Stimulated activated CD4-positive, alpha-beta T cell treated with anti-CD3 and anti-CD28 coated beads, Interleukin-2, amount 100 ng/mL, for 48 hours (primary cell): ENCODE data around the gene CHTF8.

Source experiments
- DNase-seq, 2 donors: peaks; one replicate each; pipeline ENCODE4 v3.0.0-alpha.2; 2020

Gene CHTF8

DNA sequence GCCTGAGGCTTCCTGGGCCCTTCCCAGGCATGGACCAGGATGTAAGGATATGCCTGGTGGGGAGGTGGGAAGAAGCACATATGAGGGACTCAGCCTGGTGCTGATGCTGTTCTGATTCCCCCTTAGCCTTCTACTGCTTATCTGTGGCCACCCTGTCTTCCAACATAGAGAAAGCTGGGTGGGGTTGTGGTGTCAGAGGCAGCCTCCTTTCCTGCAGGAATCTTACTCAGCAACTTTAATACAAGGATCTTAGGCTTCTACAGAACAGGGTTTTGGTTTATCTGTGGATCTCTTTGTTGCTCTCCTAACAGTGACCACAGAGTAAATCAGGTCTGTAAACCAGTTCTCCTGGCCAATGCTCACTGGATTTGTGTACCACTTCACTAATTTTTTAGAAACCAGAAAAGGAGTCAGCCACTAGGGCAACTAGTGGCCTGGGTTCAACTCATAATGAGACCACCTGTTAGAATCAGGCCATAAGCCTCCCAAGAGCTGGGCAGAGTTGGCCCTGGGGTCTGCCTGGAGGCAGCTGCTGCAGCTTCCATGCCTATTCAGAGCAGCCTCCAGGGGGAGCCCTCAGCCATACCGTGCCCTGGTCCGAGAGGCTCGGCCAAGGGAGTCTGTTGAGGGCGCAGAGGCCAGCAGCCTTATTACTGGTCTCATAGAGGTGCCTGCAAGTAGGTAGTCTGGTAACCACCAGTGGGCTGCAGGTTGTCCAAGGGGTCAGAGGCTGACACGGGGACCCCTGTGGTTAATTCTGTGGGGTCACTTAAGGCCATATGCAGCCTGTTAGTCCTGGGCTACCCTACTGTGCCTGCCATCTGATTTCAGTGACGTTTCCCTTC lies 19.9 kb downstream of the CHTF8 start:
- DNase-seq = peak; percentile 51 to 57

DNA sequence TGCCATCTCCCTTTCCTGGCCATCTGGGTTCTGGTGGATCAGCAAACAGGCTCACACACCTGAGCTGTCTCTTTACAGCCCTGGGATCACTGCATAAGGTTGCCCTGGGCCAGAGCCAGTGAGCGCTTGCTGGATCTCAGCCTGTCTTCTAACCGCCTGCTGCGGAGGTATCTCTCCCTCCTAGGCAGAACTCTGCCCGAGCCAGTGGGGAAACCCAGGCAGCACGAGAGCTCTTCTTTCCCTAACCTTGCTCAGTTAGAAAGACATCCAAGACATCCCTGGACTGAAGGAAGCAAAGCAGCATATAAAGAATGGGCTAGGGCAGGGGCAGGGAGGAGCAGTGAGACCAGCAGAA lies 20.5 kb downstream of the CHTF8 start:
- DNase-seq = no peak

DNA sequence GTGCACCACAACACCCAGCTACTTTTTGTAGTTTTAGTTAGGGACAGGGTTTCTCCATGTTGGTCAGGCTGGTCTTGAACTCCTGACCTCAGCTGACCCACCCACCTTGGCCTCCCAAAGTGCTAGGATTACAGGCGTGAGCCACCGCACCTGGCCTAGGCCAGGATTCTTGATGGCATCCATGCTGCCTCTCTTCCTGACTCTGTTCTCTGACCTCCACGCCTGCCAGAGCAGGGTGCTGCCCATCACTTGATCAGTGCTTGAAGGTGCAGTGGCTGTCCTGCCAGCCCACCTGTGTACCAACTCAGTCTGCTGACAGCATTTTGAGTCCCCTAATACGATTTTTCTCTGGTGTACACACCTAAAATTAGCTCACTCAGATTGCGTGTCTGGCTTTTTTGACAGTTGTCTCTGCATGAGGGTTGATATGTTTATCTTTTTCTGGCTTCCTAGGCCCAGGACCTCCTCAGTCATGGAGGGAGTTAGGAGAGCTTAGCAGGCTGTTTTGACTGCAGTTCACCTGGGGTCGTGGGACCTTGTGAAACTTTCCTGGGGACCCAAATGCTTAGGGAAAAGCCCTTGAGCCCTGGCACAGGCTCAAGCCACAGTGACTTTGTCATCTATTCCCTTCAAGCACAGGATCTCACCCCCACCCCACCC lies 21.0 kb downstream of the CHTF8 start:
- no peak for DNase-seq

DNA sequence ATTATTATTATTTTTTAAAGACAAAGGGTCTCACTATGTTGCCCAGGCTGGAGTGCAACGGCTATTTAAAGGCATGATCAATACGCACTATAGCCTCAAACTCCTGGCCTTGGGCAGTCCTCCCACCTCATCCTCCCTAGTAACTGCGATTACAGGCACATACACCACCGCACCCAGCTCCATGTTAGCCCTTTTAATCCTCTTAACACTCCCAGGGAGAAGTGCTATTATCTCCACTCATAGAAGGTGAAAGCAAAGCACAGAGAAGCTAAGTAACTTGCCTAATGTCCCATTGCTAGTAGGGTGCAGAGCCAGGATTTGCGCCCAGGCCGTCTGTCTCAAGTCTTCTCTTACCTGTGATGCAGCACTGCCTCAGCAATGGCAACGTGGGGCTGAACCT lies 22.0 kb downstream of the CHTF8 start:
- DNase-seq = no peak

DNA sequence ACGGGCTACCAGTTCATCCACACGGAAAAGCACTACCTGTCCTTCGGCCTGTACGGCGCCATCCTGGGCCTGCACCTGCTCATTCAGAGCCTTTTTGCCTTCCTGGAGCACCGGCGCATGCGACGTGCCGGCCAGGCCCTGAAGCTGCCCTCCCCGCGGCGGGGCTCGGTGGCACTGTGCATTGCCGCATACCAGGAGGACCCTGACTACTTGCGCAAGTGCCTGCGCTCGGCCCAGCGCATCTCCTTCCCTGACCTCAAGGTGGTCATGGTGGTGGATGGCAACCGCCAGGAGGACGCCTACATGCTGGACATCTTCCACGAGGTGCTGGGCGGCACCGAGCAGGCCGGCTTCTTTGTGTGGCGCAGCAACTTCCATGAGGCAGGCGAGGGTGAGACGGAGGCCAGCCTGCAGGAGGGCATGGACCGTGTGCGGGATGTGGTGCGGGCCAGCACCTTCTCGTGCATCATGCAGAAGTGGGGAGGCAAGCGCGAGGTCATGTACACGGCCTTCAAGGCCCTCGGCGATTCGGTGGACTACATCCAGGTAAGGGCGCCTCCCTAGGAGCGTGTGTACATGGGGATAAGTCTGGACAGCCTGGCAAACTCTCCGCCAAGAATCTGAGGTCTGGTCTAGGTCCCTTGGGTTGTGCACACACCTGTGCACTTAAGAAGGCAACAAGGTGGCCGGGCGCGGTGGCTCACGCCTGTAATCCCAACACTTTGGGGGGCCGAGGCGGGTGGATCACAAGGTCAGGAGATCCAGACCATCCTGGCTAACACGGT lies 22.7 kb downstream of the CHTF8 start:
- no peak for DNase-seq

DNA sequence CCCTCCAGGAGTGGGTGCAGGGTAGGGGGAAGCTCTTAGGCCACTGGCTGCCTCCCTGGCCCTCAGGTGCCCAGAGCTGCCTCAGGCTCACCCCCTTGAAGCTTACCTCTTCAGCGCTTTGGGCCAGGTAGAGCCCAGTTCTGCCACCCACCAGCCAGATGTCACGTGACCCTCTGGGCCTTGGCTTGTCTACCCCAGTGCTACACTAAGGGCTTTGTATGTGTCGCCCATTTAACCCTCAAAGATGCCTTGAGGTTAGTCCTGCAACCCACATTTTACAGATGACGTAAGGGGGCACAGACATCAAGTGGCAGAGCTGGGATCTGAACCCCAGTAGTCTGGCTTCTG lies 23.5 kb downstream of the CHTF8 start:
- no peak for DNase-seq

DNA sequence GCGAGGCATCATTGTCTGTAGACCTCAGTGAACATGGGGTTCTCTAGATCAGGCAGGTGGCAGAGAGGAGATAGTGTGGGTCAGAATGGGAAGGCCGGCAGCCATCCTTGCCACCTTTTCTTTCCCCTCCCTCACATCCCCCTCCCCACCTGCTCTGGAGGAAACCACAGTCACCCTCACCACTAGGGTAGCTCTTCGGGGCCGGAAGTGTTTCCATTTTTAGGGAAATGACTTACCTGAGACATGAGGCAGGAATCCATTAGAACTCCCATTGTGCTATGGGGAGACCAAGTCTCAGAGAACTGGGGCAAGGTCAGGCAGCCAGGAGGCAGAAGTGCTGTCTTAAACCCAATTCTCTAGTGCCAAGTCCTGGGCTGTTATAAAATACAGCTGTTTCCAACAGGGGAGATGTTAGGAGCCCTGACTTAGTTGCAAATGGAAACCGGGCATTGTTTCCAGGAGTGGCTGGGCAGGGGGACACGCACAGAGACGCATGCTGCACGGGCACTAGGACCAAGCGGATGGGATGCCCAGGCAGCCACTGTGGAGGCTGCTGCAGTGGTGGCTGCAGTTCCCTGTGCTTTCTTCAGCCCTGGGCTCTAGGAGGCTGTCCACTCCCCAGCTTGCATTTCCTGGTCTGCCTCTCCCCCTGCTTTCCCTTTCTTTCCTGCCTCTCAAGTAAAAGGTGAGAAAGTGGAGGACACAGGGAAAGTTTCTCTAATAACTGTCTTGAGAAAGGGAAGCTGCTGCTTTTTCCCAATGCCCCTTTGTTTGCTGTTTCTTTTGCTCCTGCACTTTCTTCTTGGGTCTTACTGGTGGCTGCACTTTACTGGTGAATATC lies 24.1 kb downstream of the CHTF8 start:
- no peak for DNase-seq

DNA sequence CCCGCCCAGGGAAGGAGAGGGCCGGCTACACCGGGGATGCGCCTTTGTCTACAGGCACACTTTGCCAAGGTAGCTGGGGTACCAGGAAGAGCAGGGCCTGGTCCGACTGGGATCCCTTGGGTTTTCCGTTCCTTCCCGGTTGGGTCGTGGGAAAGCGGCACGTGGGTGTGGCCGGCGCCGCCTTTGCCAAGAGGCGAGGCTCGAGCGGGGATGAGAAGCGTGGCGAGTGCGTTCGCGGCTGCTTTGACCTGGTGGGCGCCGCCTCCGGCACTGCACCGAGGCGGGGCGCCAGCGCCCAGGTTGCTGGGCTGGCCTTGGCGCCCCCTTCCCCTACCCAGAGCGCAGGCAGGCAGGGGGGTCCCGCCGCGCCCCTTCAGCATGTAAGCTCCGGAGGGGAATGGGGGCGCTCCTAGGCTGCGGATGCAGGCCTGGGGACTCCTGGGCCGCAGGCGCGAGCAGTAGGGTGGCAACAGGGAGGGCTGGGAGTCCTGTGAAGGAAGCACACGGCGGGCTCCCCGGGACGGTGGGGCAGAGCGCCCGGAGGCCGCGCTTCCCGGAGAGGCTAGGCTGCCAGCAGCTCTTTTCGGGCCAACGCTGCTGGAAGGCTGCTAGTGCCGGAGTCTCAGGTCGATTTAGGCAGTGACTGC lies 24.9 kb downstream of the CHTF8 start:
- DNase-seq = no peak

DNA sequence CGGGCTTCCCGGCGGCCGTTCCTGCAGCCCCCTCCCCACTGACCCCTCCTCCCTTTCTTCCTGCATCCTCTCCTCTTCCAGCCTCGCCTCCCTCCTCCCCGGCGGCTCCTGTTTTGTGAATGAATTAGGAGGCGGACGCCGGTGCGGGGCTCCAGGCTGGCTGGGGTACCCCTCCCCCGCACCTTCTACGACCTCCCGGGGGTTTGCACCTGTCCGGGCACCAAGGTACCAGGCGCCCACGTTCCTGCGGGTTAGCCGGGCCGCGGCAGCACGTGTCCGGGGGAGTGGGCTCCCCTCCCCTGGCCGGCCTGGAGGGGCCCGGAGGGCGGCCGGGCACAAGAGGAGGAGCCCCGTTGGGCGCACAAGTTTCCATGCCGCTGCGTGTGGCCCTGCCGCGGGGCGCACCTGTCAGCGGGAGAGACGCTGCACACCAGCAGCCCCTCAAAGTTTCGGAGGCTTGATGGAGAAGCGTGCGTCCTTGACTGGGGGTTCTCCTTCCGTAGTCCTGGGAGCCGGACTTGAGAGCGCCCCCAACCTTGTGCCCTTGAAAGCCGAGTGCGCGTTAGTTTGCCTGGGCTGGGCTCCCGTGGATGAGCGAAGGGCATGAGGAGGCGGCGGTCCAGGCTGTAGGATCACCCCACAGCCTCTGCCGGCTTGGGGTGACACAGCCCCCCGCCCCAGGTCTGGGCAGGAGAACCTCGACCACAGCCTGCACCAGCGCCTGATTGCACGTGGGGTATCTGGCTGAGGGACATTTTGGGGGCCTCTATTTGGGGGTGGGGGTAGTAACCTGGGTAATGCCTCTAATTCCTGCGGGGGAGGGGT lies 25.7 kb downstream of the CHTF8 start:
- DNase-seq = no peak

DNA sequence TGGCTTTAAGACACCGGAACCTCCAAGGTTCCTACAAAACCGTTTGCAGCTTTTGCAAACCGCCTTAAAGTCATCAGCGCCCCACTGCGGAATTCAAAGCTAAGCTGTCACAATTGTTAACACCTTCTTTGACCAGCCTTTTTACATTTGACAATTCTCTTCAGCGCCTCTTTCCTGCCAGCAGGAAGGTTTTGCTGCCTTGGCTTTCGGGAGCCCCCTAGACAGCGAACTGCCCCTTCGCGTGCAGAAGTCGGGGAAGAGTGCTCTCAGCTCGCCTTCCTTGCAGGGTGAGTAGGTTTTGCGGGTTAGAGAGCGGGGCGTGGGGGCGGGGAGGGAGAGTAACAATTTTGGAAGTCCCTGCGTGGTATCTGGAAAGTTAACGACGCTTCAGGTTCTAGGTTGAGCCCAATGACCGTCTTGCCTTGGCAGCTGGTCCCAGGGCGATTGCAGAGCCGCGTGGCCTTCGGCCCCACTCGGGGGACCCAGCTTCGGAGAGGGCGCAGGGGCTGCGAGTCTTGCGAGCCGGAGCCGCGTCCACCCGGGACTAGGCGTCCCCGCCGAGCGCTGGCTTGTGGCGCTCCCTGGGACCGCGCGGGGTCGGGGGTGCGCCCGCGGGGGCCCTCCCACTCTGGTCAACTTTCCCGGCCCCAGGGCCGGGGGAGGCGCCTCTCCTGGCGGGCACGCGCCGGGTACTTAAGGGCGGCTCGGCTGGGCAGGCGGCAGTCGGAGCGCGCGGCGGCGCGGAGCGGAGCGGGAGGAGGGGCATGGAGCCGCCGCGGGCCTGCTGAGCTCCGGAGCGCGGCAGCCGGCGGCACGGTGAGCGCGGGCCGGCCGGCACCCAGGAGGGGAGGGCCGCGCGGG lies 26.7 kb downstream of the CHTF8 start, which contains the start of gene HAS3:
Gene HAS3 (plus strand): TSS at position 153 of the 861 bp plus-strand sequence. CDS start 3,743 bp downstream, outside the sequence.
- peak; percentile 33 to 41 for DNase-seq

DNA sequence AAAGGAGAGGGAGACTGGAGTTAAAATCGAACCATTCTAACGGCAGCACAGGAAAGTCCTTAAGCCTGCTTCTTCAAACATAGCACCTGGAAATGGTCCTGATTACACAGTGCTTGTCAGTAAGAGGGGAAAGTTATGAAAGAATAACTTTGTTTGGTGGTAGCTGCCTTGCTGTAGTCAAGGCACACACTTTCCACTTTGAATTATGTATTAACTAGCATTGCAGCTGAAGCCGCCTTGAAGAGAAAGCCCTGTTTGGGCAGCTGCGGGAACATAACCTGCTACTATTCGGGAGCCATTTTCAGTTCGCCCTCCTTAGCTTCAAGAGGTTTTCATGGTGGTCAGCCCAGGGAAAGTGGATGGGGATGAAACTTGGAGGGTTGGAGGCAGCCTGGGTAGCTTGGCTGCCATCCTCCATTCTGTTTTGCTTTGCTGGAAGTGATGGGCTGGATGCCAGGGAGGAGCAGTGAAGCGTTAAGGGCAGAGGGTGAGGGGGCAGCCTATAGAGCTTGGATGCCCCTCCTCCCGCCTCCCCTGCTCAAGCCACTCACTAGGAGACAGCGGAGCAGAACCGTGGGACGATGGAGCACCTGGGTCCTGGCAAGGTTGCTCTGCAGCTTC lies 32.2 kb downstream of the CHTF8 start:
- DNase-seq = no peak

DNA sequence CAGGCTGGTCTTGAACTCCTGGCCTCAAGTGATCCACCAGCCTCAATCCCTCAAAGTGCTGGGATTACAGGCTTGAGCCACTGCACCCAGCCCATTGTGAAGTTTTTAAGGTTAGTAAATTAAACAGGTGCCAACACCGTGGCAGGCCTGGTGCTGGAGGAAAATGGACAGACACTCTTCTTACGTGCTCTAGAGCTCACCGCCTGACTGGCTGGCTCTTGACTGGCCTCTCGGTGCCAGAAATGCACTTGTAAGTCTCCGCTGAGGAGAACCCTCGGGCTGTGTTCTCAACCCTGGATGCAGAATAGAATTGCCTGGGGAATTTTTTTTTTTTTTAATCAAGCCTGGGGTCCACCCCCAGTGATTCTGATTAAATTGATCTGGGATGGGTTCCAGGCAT lies 37.2 kb downstream of the CHTF8 start:
- no peak for DNase-seq

DNA sequence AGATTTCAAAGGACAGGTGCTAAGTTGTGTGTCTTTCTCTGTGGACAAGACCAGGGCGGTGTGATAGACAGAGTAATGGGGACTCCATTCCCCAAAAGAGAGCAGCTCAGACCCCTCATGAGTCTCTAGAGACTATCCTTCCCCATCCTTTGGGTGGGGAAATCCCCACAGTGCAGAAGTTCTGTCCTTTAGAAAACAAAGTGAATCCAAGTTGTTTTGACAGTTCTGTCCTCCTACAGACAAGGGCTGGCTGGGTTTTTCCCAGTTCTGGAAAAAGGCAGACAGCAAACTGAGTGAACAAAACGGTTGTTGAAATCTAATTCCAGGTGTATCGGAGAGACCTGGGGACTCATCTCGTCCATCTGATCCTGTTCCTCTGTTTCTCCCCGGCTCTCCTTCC lies 37.9 kb downstream of the CHTF8 start:
- no peak for DNase-seq

DNA sequence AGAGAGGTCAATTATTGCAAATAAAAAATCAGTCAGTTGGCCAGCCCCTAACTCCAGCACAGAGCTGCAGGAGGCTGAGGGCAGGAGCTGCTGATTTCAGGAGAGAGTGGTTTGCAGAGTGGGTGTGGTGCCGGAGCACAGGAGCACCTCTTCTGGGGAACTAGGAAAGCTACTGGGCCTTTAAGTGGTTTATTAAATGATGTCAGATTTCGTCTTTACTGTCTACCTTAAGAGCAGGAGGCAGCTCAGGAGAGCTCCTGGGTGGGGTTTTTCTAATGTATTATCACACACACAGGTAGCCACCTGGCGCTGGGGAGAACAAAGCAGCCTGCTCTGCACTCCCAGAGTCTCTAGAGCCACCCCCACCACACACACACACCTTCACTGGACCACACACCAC lies 38.4 kb downstream of the CHTF8 start:
- no peak for DNase-seq

DNA sequence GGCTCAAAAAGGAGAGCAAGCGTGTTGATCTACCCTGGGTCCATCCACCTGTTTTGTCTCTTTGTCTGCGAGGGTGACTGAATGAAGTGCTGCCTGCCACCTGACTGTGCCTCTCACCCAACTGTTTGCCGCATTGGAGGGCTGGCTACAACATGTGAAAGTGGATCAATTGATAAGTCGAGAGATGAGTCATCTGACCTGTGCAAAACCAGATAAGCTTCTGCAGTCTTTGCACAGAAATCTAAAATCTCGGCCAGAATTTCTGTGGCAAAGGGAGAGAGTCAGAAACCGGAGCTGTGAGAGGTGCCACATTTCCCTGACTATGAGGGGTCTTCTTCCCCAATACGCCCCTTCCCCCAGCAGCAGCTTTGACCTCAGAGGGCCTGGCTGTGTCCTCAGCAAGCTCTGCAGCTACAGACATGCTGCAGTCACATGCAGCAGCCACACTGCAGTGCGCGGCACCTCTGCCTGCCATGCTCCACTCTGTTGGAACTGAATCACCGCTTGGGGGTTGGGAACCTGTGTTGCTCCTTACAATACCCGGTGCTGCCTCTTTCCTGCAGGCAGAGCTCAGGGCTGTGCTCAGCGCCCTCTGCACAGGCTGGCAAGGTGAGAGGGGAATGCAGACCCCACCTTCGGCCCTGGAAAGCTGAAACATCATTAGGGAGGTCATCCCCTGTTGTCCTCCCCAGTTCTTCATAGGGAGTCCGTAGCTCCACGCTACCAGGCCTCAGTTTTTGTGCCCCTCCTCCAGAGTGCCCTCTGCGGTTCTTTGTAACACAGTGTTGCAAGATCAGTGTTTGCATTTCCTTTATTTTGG lies 43.1 kb downstream of the CHTF8 start:
- no peak for DNase-seq

DNA sequence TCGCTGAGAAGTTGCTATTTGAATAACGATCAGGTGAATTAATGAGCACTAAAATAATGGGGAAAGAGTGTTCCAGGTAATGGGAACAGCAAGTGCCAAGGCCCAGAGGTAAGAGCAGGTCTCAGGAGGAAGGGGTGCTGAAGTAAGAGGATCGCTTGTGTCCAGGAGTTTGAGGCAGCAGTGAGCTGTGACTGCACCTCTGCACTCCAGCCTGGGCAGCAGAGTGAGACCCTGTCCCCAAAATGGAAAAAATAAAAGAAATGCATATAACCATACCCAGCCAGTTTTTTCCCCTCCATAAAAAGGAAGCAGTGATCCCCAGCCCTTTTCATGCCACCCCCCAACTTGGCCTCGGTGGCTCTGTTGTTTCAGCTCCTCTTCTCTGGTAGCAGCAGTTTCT lies 43.7 kb downstream of the CHTF8 start:
- DNase-seq = no peak

DNA sequence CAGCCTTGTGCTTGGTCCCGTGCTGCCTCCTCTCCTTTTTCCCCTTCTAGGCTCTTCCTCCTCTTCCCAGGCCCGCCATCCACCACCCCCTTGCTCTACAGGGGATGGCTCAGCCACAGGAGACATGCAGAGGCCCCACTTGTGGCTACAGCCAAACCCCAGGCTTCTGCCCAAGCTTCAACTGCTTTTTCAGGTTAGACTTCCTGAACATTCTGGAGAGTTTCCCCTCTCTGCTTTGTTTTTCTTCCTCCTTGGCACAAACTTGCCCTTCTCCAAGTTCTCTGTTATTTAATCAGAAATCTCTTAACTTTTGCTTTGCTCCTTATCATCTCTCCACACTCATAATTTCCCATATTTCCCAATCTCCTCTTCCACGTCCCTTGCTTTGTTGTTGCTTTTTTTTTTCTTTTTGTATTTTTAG lies 45.2 kb downstream of the CHTF8 start:
- no peak for DNase-seq

DNA sequence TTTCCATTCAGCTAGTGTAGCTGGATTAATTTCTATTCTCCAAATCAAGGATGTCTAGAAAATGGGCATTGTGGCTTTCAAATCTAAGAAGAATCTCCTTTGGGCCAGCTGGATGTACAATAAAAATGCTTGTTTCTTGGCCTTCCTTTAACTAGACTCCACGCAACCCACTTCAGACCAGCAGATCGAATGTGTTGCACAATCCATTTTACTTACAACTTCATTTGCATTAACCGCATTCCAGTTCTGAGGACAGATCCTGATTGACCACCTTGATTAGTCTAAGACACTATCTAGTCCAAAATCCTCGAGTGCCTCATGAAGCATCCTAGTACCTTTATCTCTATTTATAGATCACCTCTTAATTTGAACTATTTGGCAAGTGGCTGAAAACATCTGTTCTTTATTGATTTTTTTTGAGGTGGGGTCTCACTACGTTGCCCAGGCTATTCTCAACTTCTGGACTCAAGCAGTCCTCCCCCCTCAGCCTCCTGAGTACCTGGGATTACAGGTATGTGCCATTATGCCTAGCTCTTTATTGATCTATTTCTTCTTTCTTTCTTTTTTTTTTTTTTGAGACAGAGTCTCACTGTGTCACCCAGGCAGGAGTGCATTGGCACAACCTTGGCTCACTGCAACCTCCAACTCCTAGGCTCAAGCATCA lies 47.2 kb downstream of the CHTF8 start:
- DNase-seq = no peak
